GM19025 (cell line): ENCODE results near the gene IFT25.

Experiments
- ATAC-seq: cut with Tn5 transposase; IDR thresholded peaks from one replicate; pipeline ENCODE4 v1.9.1; 2021; ENCODE audit warnings: mild to moderate bottlenecking, low read depth, moderate library complexity; ENCODE audit not compliant: unreplicated experiment

IFT25 gene

DNA sequence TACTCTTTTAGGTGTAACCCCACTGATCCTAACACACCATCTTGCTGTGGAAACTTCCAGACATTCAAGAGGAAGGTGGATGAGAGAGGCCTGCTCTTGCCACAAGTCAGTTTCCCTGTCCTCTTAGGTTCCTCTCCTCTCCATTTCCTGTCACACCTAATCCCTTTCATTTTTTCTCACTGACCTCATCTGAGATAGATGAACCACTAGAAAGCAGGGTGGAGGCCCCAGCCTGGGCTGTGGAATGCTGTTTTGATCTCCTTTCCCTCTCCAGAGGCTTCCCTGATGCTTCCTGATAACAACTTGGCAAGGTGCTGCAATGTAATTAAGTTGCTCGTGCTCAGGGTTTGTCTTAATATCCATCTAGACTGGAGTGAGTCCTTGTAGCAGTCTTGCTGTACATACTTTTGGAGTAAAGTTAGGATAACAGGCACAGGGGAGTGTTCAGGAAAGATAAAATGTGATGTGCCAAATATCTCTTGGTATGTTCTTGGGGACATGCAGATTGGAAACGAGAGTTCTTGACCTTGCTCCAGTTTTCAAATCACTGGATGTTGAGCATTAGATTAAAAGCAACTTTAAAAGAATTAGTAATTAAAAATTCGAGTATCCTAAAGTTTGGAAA, 11.8 kb upstream of the IFT25 start:
- ATAC-seq = no peak

- no peak for ATAC-seq
These were observed 11.0 kb upstream of the IFT25 start for GRCh38 chr1:53956308-53957168.

DNA sequence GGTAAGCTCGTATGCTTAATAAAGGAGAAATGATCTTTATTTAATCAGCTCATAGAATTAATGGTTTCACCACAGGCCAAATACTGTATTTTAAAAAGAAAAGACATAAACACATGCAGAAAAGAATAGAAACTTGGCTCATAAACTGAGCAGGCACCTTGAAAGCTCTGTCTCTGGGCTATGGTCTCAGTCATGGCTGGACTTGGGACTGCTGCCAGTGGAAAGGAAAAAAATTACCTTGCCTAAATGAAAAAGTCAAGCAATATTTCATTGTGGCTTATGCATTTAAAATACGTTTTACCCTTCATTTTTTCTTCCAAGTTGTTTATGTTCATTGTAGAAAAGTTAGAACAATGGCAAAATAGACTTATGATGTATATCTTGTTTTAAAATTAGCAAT, 8.6 kb upstream of the IFT25 start:
- ATAC-seq = no peak

- ATAC-seq = no peak
These were observed 6.2 kb upstream of the IFT25 start for GRCh38 chr1:53951697-53952096.

GRCh38 chr1:53949023-53949990, 3.8 kb upstream of the IFT25 start:
- ATAC-seq = no peak

GRCh38 chr1:53948291-53948690, 2.8 kb upstream of the IFT25 start:
- ATAC-seq = no peak

GRCh38 chr1:53947172-53947907, 1.8 kb upstream of the IFT25 start:
- ATAC-seq = no peak

- ATAC-seq = peak; percentile 59
These were observed 1.0 kb upstream of the IFT25 start, which contains the start of gene LRRC42 for GRCh38 chr1:53946252-53947171. Gene LRRC42 (plus strand): TSS chr1:53946350. CDS start chr1:53952000, 5,650 bp downstream.

DNA sequence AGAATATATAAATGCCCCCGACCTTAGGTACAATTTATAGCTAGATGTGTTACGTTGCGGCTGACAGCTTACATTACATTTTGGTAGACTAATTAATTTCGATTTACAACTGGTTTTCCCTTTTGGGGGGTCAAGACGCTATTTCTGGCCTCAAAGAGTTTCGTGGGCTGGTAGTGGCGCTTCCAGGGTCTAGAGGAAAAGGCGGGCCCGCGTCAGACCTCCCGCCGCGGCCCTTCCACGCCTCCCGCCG, 391 bp downstream of the IFT25 start:
- ATAC-seq = no peak

DNA sequence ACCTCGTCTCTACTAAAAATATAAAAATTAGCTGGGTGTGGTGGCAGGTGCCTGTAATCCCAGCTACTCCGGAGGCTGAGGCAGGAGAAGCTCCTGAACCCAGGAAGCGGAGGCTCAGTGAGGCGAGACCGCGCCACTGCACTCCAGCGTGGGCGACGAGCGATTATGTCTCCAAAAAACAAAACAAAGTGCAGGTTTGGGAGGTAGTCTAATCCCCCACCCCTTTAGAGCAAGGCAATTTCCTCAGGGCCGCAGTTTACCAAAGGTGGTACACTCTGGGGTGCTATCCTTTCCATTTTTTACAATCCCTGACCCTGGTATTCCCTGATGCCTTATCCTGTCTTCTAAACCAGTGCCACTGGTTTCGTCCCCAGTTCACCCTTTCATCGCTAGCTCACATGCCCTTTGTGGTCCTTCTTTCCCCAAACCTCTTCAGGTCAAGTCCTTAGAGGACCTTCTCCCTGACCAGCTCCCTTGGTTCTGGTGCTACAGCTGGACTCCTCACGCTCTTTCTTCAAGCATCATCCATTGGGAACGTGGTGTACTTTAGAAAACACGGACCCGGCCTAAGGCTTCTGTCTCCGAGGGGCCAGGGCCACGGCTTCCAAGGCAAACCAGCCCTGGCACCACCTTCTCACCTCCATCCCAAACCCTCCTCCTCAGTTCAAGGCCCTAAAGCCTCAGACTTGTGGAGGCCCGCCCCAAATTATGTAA, 873 bp downstream of the IFT25 start:
- ATAC-seq = no peak

- no peak for ATAC-seq
These were observed 1.9 kb downstream of the IFT25 start for GRCh38 chr1:53943490-53944043.

GRCh38 chr1:53943090-53943489, 2.4 kb downstream of the IFT25 start:
- ATAC-seq = no peak

- ATAC-seq = no peak
These were observed 3.2 kb downstream of the IFT25 start for GRCh38 chr1:53942127-53942957.

DNA sequence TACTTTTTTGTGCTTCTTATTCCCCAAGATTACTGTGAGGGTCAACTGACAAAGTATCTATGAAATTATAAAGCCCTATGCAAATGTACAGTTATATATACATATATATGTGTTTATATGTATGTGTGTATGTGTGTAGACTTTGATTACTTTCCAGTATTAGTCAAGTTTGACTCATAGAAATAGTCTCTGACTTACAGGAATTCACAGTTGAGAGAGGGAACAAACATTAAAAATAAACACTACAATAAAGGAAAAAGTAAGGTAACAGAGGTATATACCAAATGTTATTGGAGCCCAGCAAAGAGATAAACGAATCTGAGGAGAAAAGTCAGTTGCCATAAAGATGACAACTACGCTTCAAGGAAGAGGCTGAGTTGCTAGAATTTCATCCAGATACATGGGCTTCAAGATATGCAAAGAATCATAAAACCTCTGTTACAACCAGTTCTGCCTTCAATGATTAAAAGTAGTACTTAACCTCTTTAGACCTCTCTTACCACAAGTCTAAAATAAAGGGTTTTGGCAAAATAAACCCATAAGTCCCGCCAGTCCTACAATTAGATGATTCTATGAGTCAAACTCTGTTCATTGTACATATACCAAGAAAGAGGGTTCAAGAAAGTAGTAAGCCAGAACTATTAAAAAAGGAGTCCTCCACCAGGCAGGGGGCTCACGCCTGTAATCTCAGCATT, 7.2 kb downstream of the IFT25 start:
- ATAC-seq = no peak

- ATAC-seq = no peak
These were observed 9.1 kb downstream of the IFT25 start for GRCh38 chr1:53936430-53936829.

GRCh38 chr1:53934170-53934765, 11.2 kb downstream of the IFT25 start:
- no peak for ATAC-seq

DNA sequence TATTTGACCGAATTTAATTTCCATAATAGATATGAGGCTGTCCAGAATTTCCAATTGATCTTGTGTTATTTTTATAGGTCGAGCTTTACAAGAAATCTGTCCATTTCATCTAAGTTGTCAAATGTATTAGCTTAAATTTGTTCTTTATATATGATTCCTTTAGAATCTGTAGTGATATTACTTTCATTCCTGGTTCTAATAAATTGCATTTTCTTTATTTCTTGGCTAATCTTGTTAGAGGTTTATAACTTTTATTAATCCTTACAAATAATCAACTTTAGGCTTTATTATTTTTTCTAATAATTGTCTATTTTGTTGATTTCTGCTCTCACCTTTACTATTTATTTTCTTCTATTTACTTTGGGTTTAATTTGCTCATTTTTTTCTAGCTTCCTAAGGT, 14.0 kb downstream of the IFT25 start:
- no peak for ATAC-seq
